ENCODE data around the gene RNU1-4. TPM values are rescaled to one million over a fixed set of nuclear protein-coding genes. Genes with fewer than 3 reads are reported as not detected.
"Not testable (repeated sequence)": the region's sequence is repeated elsewhere in the genome, so short reads cannot be mapped to it uniquely, and the experiment has no call there.

The RNU1-4 gene
- total and polyA plus RNA-seq, 12 donors = 635 to 5,242 (median 1,949) TPM; not detected in 2

DNA sequence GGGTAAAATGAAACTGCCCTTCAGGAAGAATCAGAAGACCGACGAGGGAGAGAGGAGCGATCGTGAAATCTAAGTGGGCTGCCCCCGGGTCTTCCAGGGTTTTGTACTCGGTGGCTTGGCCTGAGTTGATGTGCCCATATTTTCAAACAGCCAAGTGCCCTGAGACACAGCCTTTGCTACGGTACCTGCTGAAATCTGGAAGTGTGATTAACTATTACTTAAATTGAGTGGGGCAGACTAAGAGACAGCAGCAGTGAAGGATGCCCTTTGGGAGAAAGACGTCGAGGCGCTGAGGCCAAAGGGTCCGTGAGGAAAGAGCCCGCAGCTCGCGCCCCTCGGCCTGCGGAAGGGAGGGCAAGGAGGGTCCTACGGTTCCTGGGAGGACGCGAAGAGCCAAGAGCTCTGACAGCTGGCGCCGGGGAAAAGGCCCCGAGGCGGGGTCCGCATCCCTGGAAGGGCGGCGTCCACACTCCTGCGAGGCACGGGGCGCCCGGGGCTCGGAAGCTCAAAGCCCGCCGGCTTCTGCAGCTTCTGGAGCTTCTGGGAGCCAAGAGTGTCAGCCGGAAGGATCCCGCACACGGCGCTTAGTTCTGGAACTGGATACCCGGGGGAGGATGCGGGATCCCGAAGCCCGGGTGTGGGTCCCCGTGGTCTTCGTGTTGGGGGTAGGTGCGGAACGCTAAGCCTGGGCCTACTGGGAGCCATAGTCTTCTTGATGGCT, 15.4 kb upstream of the RNU1-4 start:
- no peak overlapping the region for H3K27ac ChIP-seq
- intact Hi-C loops (cut with DNase I) = no loop called here

DNA sequence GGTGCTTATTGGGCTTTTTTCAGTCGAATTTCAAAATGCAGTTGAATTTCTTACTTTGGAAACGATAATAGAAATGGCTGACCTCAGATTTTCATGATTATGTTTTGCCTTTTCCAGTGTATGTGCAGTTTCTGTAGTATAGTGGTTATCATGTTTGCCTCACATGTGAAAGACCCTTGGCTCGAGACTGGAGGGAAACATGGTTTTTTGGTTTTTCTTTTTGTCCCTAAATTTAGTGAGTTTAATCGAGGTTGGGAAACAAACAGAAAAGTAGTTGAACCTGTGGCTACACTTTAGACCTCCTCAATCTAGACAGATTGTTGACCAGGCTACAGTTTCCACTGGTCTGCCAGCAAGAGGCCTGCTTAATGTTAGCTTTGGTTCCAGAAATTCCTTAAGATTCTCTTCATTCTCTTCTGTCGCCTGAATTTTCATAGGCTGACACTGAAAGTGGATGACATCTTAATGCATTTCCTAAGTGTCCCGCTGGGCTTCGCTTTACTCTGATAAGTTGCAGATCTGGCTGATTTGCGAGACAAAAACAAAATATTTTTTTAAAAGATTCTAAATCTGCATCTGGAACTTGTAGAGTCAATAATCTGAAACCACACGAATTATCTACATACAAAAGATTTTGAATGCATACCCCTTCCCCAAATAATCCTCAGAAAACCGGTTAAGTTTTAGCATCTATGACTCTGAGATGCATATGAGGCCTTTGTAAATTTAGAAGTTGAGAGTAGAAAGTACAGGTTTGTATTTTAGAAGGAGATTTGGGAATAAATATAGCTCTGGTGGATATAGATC, 14.7 kb upstream of the RNU1-4 start:
- peak in 1 of 8 donors; percentile 46 for ATAC-seq
- H3K9me3 ChIP-seq; H3K27ac ChIP-seq; H3K36me3 ChIP-seq; H3K4me1 ChIP-seq; intact Hi-C loops (cut with DNase I); DNase-seq; H3K4me3 ChIP-seq: not testable (repeated sequence)
- peaks cover 0 to 49% (median 31%) of the 10 kb centered on the region in 7 donors for H3K27me3 ChIP-seq
- WGBS, 2 donors = 66 to 73% methylated on average over 10 of the region's 10 CpGs

More for the DNA sequence above, 15.4 kb upstream of the RNU1-4 start:
- 47 to 68% methylated on average over 45 of the region's 45 CpGs for WGBS, 2 donors
- H3K4me1 ChIP-seq = peaks cover 0 to 3% (median 0%) of the 10 kb centered on the region in 9 donors
- no peaks in the 10 kb centered on the region for H3K9me3 ChIP-seq
- peak in 3 of 8 donors; percentile 9 to 64 (median 34) for ATAC-seq
- DNase-seq = peak in 1 of 2 donors; percentile 29
- TF ChIP-seq, protein P1, sequence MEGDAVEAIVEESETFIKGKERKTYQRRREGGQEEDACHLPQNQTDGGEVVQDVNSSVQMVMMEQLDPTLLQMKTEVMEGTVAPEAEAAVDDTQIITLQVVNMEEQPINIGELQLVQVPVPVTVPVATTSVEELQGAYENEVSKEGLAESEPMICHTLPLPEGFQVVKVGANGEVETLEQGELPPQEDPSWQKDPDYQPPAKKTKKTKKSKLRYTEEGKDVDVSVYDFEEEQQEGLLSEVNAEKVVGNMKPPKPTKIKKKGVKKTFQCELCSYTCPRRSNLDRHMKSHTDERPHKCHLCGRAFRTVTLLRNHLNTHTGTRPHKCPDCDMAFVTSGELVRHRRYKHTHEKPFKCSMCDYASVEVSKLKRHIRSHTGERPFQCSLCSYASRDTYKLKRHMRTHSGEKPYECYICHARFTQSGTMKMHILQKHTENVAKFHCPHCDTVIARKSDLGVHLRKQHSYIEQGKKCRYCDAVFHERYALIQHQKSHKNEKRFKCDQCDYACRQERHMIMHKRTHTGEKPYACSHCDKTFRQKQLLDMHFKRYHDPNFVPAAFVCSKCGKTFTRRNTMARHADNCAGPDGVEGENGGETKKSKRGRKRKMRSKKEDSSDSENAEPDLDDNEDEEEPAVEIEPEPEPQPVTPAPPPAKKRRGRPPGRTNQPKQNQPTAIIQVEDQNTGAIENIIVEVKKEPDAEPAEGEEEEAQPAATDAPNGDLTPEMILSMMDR (IDR thresholded peaks at IDR 0.05) = no peak
- H3K4me3 ChIP-seq = no peak overlapping the region
- H3K36me3 ChIP-seq = no peaks in the 10 kb centered on the region
- peaks cover 0 to 55% (median 31%) of the 10 kb centered on the region in 7 donors for H3K27me3 ChIP-seq

DNA sequence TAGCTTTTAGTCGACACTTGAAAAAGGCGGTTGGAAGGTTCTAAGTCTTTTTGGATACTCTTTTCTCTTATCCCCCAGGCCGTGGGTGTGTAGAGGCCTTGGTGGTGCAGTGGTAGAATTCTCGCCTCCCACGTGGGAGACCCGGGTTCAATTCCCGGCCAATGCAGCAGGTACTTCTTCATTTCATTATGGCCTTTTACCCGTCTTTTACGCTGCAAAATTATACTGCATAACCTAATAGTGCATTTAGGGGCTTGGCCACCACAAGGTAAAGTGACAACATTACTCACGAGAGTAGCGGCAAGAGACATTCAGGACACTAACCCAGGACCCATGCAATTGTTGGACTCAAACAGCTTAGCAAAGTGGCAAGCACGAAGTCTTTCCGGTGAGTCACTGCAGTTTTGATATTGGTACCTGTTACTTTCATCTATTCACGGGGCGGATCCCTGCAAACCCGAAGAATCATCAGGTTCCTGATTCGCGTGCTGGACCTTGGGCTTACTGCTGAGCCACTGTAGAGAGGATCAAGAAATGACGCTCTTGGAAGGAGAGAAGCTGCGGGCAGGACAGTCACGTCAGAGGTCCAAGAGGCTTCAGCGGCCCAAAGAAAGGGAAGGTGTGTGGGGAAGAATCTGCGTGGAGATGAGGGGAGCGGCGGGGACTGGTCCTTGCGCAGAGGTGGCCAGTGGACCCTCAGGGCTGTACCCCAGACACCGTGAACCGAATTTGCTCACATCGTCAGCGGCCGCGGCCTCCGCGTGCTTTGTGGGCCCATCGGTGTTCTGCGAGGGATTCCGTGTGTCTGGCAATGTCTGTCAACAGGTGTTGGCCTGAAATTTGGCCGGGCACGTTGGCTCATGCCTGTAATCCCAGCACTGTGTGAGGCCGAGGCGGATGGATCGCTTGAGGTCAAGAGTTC, 12.9 kb upstream of the RNU1-4 start:
- intact Hi-C loops (cut with DNase I) = no loop called here

DNA sequence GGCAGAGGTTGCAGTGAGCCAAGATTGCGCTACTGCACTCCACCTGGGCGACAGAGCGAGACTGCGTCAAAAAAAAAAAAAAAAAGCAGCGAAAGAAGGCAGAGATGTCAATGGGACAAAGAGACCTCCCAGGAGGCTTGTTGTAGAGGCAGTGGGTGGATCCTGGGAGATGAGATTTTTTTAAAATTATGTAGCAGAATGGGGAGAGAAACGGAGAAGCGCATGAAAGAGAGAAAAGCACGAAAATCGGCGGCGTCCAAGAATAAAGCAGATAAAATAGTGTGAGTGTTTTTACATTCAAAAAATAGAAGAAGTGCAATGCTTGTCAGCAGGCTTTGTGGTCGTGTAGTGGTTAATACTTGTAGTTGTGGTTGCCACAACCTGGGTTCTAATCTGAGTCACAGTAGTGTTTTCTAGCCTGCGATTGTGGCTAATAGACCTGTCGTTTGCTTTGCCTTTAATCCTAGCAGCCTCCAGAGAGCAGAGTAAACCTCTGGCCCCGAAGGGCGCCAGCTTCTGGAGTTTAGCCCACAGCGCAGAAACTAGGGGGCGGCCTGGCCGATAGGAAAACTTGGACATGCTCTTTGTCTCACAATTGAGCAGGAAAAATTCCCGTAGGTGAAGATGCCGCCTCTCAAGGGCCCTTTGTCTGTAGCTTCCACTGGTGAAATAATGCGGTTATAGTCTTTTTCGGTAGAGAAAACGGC, 11.9 kb upstream of the RNU1-4 start:
- 73 to 78% methylated on average over 17 of the region's 24 CpGs for WGBS, 2 donors
- DNase-seq; H3K9me3 ChIP-seq; H3K36me3 ChIP-seq; H3K4me1 ChIP-seq; H3K27ac ChIP-seq; intact Hi-C loops (cut with DNase I); H3K4me3 ChIP-seq: not testable (repeated sequence)
- H3K27me3 ChIP-seq = peaks cover 0 to 46% (median 31%) of the 10 kb centered on the region in 7 donors
- ATAC-seq = peak in 1 of 8 donors; percentile 24

More for the DNA sequence above, 12.9 kb upstream of the RNU1-4 start:
- WGBS, 2 donors = 79 to 88% methylated on average over 42 of the region's 42 CpGs
- no peak overlapping the region for H3K27ac ChIP-seq
- peaks cover 0 to 3% (median 0%) of the 10 kb centered on the region in 9 donors for H3K4me1 ChIP-seq
- H3K27me3 ChIP-seq = peaks cover 0 to 46% (median 31%) of the 10 kb centered on the region in 7 donors
- no peak overlapping the region for H3K4me3 ChIP-seq
- no peaks in the 10 kb centered on the region for H3K36me3 ChIP-seq
- DNase-seq (peak in 1 of 2 donors; percentile 24), ATAC-seq (peak in 6 of 8 donors; percentile 37 to 82 (median 48))
- H3K9me3 ChIP-seq = no peaks in the 10 kb centered on the region
- TF ChIP-seq, protein P1 (IDR thresholded peaks at IDR 0.05) = no peak

DNA sequence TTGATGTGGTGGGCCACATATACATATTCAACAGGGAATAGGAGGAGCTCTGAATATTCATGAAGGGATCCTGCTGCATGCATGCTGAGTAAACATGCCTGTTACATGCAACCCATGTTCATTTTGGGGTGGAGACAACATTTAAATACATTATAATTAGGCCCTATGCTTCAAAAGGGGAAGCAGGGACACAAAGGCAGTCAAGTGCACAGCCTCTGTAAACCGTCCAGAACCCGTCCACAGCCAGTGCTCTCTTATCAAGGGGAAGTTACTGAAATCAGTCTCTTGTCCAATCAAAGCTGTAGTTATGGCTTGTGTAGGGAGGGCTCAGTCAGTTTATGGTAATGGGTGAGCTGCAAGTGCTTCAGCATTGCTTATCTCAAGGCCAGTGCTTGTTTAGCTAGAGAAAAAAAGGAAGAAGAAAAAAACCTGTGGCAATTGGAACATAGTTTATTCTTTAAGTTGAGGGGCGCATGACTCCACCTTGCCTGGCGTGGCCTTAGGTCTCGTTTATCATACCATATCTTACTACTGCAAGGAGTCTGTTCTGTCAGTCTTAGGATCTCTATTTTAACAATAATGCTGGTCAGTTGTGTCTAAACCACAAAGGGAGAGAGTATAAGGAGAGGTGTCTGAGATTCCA, 7.9 kb upstream of the RNU1-4 start:
- H3K27ac ChIP-seq; intact Hi-C loops (cut with DNase I); H3K36me3 ChIP-seq; H3K9me3 ChIP-seq; H3K4me3 ChIP-seq; H3K4me1 ChIP-seq; ATAC-seq; DNase-seq: not testable (repeated sequence)
- 30 to 32% methylated on average over 3 of the region's 5 CpGs for WGBS, 2 donors
- H3K27me3 ChIP-seq = peaks cover 0 to 10% (median 10%) of the 10 kb centered on the region in 7 donors

DNA sequence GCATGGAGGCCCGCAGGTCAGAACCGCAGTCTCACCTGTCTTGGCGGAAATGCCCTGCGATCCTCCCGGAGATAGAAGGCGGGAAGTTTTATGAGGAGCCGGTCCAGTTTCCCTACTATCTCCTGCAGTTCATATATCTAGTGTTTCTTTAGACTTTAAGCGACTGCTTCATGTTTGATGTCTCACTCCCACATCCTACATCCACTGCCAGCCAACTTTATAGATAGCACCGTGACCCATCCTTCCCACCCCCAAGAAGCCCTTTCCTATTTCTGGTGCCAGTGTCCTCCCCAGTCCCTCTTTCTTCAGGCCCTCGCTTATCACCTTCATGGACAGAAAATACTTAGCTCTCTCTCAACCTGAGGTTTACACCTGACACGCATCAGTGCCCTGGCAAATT, 914 bp downstream of the RNU1-4 start:
- ATAC-seq; H3K4me3 ChIP-seq; H3K27ac ChIP-seq; DNase-seq; H3K9me3 ChIP-seq; H3K4me1 ChIP-seq; intact Hi-C loops (cut with DNase I); H3K36me3 ChIP-seq; H3K27me3 ChIP-seq: not testable (repeated sequence)
- WGBS, 2 donors = no CpG with 5 or more reads among the region's 11 CpGs

DNA sequence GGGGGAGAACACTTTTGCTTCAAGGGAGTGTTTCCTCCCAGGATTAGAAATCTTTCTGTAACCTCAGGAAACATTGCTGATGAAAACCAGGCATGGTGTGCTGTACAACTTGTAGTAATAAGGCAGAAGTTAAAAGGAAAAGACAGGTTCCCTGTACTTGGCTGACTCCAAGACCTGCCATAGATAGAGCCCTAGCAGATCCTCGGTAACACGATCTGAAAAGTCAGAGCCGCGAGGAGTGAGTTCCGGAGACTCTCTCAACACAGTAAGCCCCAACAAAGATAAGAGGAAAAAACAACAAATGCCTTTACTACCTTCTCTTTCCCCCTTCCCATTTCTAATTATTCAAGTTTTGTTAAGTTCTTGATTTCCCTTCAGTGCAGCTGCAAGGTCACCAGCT, 7.3 kb downstream of the RNU1-4 start:
- 28 to 43% methylated on average over 5 of the region's 5 CpGs for WGBS, 2 donors
- H3K36me3 ChIP-seq; intact Hi-C loops (cut with DNase I): not testable (repeated sequence)

More for the DNA sequence above, 7.3 kb downstream of the RNU1-4 start:
- H3K4me1 ChIP-seq, H3K27me3 ChIP-seq, DNase-seq, H3K27ac ChIP-seq, H3K4me3 ChIP-seq, H3K9me3 ChIP-seq, ATAC-seq: not testable (repeated sequence)
